Measurements from ENCODE around the gene BBS1. TPM values are rescaled to one million over a fixed set of nuclear protein-coding genes. Genes with fewer than 3 reads are reported as not detected.

The BBS1 gene
- total and polyA plus RNA-seq, 2 donors (not counting 3 experiments of a cell fraction or from before 2014, with no cell fraction given): 29.2 to 32.9 TPM

DNA sequence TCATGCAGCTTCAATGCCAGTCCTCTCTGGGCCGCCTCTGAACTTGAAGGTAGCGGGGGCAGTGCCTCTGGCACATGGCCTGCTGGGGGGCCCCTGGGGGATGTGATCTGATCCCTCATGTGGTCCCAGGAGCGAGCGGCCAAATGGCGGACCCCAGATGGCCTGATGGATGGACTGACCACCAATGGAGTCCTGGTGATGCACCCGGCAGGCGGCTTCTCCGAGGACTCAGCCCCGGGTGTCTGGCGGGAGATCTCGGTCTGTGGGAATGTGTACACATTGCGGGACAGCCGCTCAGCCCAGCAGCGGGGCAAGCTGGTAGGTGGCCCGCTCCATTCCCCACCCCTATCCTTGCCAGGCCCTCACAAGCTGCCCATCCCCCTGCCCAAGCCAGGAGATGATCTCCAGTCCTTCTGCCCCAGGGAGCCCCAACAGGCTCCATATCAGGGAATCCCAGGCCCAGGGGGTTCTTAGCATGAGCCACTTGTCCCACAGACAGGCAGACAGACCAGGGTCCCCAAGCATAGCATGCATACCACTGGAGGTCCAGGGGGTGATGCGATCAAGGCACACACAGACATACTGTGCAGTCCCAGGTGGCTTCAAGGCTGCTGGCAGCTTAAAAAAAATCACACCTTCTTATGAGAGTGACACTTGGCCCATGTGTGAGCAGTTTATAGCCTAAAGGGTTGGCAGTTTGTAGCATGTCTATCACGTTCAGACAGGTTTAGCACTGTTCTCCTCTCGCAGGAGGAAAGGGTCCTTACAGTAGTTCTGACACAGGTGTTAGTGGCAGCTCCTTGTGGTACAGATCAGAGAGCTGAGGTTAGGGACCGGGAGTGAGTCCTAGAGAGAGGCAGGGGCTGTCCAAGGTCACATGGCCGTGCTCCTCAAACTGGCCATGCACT is 36.6 kb upstream of the BBS1 start:
- TF ChIP-seq, protein P1, sequence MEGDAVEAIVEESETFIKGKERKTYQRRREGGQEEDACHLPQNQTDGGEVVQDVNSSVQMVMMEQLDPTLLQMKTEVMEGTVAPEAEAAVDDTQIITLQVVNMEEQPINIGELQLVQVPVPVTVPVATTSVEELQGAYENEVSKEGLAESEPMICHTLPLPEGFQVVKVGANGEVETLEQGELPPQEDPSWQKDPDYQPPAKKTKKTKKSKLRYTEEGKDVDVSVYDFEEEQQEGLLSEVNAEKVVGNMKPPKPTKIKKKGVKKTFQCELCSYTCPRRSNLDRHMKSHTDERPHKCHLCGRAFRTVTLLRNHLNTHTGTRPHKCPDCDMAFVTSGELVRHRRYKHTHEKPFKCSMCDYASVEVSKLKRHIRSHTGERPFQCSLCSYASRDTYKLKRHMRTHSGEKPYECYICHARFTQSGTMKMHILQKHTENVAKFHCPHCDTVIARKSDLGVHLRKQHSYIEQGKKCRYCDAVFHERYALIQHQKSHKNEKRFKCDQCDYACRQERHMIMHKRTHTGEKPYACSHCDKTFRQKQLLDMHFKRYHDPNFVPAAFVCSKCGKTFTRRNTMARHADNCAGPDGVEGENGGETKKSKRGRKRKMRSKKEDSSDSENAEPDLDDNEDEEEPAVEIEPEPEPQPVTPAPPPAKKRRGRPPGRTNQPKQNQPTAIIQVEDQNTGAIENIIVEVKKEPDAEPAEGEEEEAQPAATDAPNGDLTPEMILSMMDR (IDR thresholded peaks at IDR 0.05; ENCODE audit: extremely low read depth in 1 of 2, insufficient read depth in 1 of 2, low read depth in 1 of 2, low read length in 2 of 2): no peak
- TF ChIP-seq, protein P2, sequence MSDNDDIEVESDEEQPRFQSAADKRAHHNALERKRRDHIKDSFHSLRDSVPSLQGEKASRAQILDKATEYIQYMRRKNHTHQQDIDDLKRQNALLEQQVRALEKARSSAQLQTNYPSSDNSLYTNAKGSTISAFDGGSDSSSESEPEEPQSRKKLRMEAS (IDR thresholded peaks at IDR 0.05; ENCODE audit: insufficient read depth, insufficient read length): no peak
- TF ChIP-seq EZH2 (IDR thresholded peaks at IDR 0.05; ENCODE audit: borderline replicate concordance, low read depth, low read length, severe bottlenecking): no peak
- no peak for TF ChIP-seq FOS (IDR thresholded peaks at IDR 0.05; ENCODE audit: borderline replicate concordance, insufficient read depth, low read length)
- TF ChIP-seq JUN (IDR thresholded peaks at IDR 0.05; ENCODE audit: borderline replicate concordance, insufficient read depth, insufficient read length, low read depth): no peak
- TF ChIP-seq POLR2AphosphoS5 (IDR thresholded peaks at IDR 0.05; ENCODE audit: insufficient read depth, low read depth, low read length): no peak
- no peak for TF ChIP-seq MYC (IDR thresholded peaks at IDR 0.05; ENCODE audit: low read depth, low read length)
- TF ChIP-seq GATA2 (IDR thresholded peaks at IDR 0.05; ENCODE audit: insufficient read depth, insufficient read length, low read depth, low read length): no peak
- H3K9me3 ChIP-seq (replicated peaks; ENCODE audit: control insufficient read depth, insufficient read depth, low read length): no peaks in the 10 kb centered on the region
- no peaks in the 10 kb centered on the region for H4K20me1 ChIP-seq (replicated peaks; ENCODE audit: control insufficient read depth, extremely low read depth, insufficient read depth, low read length)
- BruUV-seq (replicated peaks): no TSS peak
- DNase-seq (ENCODE audit: low read depth, low spot score) (no peak), FAIRE-seq (no peak)
- dilution Hi-C loops (cut with MboI; ENCODE audit: extremely low pct_ligation_motif_present, low sequenced_read_pairs): no loop called here
- ChIA-PET CTCF (no interaction called here), POLR2A (no interaction called here)
- no peak overlapping the region for H3K4me3 ChIP-seq (replicated peaks in 1 of 3; ENCODE audit: insufficient read depth in 1 of 3, low read depth in 1 of 3, low read length in 3 of 3)
- no peaks in the 10 kb centered on the region for H3K36me3 ChIP-seq (ENCODE audit: control insufficient read depth in 2 of 2, extremely low read depth in 1 of 2, insufficient read depth in 2 of 2, low read length in 2 of 2)
- intact Hi-C loops (cut with micrococcal nuclease): no loop called here
- no peak overlapping the region for H3K9ac ChIP-seq (replicated peaks; ENCODE audit: extremely low read depth, insufficient read depth, low read length)
- no peak overlapping the region for H3K4me2 ChIP-seq (ENCODE audit: insufficient read depth, low read length)
- H3K79me2 ChIP-seq (ENCODE audit: control insufficient read depth, insufficient read depth, low read length): peaks cover 3% of the 10 kb centered on the region
- no peak overlapping the region for H2AFZ ChIP-seq (ENCODE audit: low read depth, low read length)
- peaks cover 2% of the 10 kb centered on the region for H3K4me1 ChIP-seq (ENCODE audit: control insufficient read depth, extremely low read depth, insufficient read depth, low read length)
- no peaks in the 10 kb centered on the region for H3K27me3 ChIP-seq (ENCODE audit: control insufficient read depth in 2 of 2, insufficient read depth in 2 of 2, low read length in 2 of 2)
- H3K27ac ChIP-seq (ENCODE audit: insufficient read depth, low read depth, low read length): no peak overlapping the region
- H3K9me1 ChIP-seq (replicated peaks; ENCODE audit: control insufficient read depth, extremely low read depth, insufficient read depth, low read length): no peaks in the 10 kb centered on the region

Measured in endothelial cell of umbilical vein (primary cell).